HK-2 (cell line): Measurements from ENCODE around the gene KCND2.

Source experiments
- DNase-seq: peaks from one replicate; pipeline ENCODE4 v3.0.0-alpha.2; 2018; ENCODE audit not compliant: unreplicated experiment

KCND2 gene

GRCh38 chr7:120412139-120413050 is 139.4 kb downstream of the KCND2 start:
- DNase-seq = no peak

GRCh38 chr7:120413164-120413563 is 140.2 kb downstream of the KCND2 start:
- no peak for DNase-seq

- no peak for DNase-seq
These were observed 144.4 kb downstream of the KCND2 start for GRCh38 chr7:120417244-120417979.

GRCh38 chr7:120421151-120421651 is 148.2 kb downstream of the KCND2 start:
- no peak for DNase-seq

GRCh38 chr7:120431016-120431415 is 158.0 kb downstream of the KCND2 start:
- no peak for DNase-seq

GRCh38 chr7:120436487-120437060 is 163.6 kb downstream of the KCND2 start:
- DNase-seq = no peak

GRCh38 chr7:120441850-120442249 is 168.9 kb downstream of the KCND2 start:
- DNase-seq = no peak

- DNase-seq = no peak
These were observed 169.9 kb downstream of the KCND2 start for GRCh38 chr7:120442838-120443237.

GRCh38 chr7:120444650-120445049 is 171.7 kb downstream of the KCND2 start:
- no peak for DNase-seq

- no peak for DNase-seq
These were observed 172.3 kb downstream of the KCND2 start for GRCh38 chr7:120445276-120445675.

GRCh38 chr7:120452665-120453064 is 179.7 kb downstream of the KCND2 start:
- DNase-seq = no peak

- no peak for DNase-seq
These were observed 183.7 kb downstream of the KCND2 start for GRCh38 chr7:120456699-120457098.

- DNase-seq = no peak
These were observed 188.0 kb downstream of the KCND2 start for GRCh38 chr7:120460949-120461348.

GRCh38 chr7:120462991-120463390 is 190.0 kb downstream of the KCND2 start:
- DNase-seq = no peak

GRCh38 chr7:120464104-120464503 is 191.1 kb downstream of the KCND2 start:
- no peak for DNase-seq

GRCh38 chr7:120467676-120468075 is 194.7 kb downstream of the KCND2 start:
- no peak for DNase-seq

GRCh38 chr7:120468611-120469010 is 195.6 kb downstream of the KCND2 start:
- no peak for DNase-seq

GRCh38 chr7:120472892-120473291 is 199.9 kb downstream of the KCND2 start:
- no peak for DNase-seq

GRCh38 chr7:120473352-120473751 is 200.4 kb downstream of the KCND2 start:
- DNase-seq = no peak

GRCh38 chr7:120475994-120476393 is 203.0 kb downstream of the KCND2 start:
- DNase-seq = no peak

GRCh38 chr7:120480472-120480871 is 207.5 kb downstream of the KCND2 start:
- no peak for DNase-seq

GRCh38 chr7:120480930-120481329 is 208.0 kb downstream of the KCND2 start:
- DNase-seq = no peak
